DMS53 treated with DMSO at 0.1 percent for 48 hours (cell line): Measurements from ENCODE around the gene PTPRH.
A peak's percentile ranks its signal among the peaks of the same experiment; 100 is the strongest.
"Not testable (repeated sequence)": the region's sequence is repeated elsewhere in the genome, so short reads cannot be mapped to it uniquely, and the experiment has no call there.

ENCODE experiments used
- DNase-seq: peaks from one replicate; lab custom pipeline; 2025; ENCODE audit not compliant: unreplicated experiment; lab: John Stamatoyannopoulos, UW

The PTPRH gene

DNA sequence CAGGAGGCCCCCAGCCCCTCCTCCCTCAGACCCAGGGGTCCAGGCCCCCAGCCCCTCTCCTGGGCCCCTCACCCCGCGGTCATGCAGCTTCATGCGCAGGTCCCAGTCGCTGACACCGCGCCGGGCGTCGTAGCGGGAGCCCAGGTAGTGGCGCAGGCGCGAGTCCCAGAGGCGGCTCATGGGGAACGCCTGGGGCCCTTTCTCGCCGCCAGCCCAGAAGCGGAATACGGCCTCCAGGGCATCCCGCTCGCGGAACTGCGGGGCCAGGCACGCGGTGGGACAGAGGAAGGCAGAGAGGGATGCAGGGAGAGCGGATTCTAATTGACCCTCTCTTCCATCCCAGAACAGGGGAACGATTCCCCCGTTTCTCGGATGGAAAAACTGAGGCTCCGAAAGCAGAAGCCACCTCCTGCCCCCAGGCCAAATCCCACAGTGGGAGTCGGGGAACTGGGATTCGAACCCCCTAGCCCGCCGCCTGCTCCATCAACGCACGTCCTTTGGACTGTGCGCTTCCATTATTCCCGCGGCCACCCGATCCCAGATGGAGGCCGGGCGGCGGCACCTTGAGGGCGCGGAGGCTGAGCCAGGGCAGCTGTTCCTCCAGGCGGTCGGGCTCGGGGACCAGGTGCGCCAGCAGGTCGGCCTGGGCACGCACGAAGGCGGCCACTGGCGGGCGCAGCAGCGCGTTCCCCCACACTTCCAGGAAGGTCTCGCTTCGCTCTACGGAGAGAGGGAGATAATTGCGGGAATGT is 47.6 kb downstream of the PTPRH start:
- DNase-seq = no peak

DNA sequence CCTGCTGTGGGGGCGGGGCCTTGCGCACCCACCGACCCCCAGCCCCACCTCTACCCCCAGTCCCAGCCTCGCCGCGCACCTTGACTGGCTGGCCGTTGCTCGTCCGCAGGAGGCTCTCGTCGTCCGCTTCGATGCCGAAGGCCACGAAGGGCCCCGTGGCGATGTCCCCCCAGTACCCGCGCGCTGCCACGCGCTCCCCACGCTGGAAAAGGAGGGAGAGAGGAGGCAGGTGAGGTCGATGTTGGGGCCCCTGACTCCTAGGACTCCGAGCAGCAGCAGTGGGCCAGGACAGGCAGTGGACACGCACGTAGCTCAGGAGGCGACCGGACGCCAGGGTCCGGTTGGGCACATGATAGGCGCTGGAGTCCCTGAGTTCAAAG is 48.3 kb downstream of the PTPRH start:
- no peak for DNase-seq

DNA sequence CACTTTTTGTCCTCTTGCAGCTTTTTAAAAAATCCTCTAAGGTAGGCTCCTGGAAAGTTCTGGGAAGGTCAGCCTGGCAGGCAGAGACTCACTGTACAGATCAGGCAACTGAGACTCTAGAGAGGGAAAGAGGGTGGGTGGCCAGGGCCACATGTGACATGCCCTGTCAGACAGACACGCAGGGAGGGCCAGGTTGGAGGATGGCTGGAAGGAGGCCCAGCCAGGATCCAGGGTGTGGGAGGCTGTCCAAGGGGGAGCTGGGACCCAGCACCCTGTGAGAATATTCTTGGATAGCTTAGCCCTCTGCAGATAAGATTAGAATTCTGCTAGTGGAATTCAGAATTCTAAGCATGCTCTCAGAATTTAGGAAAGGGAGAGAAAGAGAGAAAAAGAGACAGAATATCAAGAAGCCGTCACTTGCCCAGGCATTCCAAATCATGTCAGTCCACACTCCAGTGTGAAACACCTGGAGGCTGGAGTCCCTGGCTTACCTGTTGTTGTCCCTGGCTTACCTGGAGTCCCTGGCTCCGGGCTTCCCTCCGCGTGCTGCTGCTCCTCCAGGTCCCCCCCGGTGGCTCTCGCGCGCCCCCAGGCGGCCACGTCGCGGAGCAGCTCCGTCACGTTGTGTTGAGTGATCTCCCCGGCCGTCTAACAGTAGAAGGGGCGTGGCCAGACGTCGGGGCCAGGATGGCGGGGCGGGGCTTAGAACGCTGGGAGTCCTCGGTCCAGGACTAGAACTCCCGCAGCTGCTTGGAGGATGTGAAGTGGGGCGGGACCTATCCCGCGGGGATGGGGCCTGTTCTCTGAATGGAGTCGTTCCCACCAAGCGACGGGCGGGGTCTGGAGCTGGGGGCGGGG is 48.9 kb downstream of the PTPRH start:
- DNase-seq = peak; percentile 91

DNA sequence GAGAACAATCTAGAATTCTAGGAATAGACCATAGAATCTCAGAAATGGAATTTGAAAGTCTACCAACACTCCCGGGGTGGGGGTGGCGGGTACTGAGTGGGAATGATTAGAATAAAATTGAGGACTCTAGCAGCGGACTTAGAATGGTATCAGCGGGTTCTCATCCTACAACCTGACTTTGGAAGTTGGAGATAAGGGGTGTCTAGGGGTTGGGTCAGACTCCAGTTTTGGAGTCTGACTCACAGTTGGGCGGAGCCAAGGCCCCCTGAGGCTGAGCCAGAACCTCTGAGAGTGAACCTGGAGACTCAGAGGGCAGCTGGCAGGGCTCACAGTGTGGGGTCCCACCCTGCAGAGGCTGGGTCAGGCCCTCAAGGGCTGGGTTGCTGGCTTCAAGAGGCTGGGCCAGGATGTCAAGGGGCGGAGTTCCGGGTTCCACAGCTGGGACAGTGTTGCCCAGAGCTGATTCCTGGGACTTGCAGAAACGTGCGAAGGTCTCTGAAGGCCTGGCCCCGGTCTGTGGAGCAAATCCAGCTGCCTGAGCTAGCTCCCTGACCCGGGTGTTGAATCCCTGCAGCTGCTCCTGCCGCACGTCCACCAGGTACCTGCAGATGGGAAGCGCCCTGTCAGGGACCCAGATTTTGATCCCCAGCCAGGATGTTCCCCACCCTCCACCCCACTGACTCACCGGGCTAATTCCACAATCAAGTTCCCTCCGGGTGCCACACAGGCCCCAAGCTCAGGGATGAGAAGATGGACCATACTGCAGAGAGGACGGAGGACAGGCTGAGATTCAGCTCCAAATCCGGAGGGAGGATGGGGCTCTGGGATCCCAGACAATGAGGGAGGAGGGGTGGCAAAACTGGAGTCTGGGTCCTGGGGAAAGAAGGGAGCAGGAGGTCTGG is 50.2 kb downstream of the PTPRH start:
- DNase-seq = no peak

DNA sequence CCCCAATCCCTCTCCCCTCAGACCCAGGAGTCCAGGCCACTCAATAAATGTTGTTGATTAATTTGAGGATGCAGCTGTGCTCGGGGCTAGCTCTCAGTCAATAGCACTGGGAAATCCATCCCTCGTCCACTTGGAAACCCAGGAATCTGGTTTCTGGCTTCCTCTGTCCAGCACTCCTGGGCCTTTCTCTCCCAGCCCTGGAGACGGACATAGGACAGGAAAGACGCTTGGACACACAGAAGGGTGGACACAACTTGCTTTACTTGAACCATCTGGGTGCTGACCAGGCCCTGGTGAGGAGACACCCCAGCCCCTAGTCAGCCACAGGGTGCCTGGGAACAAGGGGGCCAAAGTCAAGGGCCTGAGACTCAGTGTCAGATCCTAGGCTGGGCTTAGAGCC is 50.9 kb downstream of the PTPRH start:
- DNase-seq = no peak

DNA sequence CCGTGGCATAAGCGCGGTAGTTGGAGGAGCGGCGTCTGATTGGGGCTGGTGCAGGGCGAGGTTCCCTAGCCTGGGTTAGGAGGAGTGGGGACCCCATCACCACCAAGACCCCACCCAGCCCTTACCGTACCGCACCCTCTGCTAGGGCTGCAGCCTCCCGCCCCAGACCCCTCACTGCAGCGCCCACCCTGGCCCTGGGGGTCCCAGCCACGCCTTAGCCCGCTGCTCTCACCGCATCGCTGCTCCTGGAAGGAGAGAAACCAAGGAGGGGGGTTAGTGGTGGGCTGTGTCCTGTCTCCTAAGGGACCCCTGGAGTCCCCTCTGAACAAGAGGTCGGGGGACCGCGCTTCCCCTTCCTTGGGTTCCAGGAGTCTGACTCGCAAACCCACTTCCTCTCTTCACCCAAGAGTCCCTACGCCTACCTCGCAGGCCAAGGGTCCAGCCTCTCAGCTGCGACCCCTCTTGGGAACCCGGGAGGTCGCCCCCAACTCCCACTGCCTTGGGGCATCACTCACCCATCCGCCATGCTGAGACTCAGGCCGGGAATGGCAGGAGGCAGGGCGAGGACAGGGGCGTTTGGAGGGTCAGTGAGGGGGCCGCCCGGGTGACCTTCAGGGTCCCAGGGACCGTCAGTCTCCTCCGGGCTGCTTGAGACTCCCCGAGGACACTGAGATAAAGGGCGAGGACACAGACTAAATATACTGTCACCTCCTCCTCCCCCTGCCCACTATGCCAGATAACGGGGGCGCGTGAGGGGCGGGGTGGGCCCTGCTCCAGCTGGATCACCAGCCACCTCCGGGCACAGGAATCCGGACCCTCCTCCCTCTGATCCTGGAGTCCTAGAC is 52.0 kb downstream of the PTPRH start, which contains the start of gene TNNI3:
Gene TNNI3, minus strand, starts transcription at position 669 of the 845 bp plus-strand sequence. Its CDS starts 143 bp downstream, at position 526.
- no peak for DNase-seq

DNA sequence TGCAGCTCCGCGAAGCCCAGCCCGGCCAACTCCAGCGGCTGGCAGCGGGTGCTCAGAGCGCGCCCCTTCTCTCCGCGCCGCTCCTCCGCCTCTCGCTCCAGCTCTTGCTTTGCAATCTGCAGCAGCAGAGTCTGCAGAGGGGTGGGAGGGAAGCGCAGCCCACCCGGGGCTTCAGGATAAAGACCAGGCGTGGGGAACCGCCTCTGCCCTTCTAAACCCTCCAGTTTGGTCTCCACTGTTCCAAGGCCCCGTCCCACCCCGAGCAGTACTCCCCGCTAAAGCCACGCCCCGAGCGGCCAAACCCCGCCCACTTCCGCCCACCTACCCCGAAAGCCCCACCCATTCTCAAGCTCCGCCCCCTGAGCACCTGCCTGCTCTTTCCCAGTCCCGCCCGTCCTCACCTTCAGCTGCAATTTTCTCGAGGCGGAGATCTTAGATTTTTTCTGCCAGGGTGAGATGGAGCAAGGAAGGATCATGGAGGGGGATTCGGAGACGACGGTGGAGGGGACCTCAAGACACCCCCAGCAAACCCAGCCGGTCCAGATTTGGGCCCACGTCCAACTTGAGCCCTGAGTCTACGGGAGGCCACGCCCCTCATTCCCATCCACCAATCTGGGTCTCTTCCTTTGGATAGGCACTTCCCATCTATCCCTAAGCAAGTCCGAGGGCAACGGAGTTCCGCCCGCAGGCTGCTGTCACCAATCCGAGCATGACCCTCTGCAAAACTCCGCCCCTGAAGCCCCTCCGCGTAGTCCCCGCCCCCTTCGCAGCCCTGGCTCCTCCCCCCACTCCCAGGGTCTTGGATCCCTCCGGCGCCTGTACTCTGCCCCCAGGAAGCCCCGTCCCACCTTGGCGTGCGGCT is 52.9 kb downstream of the PTPRH start:
- DNase-seq = no peak

DNA sequence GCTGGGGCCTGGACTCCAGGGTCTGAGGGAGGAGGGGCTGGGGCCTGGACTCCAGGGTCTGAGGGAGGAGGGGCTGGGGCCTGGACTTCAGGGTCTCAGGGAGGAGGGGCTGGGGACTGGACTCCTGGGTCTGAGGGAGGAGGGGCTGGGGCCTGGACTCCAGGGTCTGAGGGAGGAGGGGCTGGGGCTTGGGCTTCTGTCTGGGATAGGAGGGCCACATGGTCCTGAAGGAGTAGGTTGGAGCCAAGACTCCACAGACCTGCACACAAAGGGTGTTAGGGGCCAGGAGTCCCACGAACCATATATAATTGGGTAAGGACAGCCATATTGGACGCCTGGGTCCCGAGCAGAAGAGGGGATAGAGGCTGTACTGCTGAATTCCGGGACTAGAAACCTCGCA is 53.5 kb downstream of the PTPRH start:
- DNase-seq = not testable (repeated sequence)

DNA sequence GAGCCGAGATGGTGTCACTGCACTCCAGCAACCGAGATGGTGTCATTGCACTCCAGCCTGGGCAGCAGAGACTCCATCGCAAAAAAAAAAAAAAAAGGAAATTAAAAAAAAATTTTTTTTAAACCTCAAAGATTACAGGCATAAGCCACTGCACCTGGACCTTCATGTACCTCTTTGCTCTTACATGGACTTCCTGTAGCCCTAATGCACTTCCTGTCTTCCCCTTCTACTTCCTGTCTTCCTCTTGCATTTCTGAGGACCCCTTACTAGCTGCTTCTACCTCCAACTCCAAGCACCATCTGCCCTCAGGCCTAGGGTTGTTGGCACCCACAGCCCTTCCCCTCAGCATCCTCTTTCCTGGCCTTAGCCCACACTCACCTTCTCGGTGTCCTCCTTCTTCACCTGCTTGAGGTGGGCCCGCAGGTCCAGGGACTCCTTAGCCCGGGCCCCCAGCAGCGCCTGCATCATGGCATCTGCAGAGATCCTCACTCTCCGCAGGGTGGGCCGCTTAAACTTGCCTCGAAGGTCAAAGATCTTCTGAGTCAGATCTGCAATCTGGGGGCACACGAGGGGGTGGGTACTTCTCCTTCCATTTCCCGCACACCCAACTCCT is 55.5 kb downstream of the PTPRH start:
- DNase-seq = no peak

DNA sequence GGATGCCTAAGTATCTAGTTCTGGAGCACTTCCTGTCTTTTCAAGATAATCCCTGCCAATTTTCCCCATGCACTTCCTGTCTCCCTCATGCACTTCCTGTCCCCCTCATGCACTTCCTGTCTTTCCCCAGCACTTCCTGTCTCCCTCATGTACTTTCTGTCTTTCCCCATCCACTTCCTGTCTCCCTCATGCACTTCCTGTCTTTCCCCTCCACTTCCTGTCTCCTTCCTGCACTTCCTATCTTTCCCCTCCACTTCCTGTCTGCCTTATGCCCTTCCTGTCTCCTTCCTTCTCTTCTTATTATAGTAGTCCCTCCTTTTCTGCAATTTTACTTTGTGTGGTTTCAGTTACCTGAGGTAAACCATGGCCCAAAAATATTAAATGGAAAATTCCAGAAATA is 57.3 kb downstream of the PTPRH start:
- DNase-seq = no peak

DNA sequence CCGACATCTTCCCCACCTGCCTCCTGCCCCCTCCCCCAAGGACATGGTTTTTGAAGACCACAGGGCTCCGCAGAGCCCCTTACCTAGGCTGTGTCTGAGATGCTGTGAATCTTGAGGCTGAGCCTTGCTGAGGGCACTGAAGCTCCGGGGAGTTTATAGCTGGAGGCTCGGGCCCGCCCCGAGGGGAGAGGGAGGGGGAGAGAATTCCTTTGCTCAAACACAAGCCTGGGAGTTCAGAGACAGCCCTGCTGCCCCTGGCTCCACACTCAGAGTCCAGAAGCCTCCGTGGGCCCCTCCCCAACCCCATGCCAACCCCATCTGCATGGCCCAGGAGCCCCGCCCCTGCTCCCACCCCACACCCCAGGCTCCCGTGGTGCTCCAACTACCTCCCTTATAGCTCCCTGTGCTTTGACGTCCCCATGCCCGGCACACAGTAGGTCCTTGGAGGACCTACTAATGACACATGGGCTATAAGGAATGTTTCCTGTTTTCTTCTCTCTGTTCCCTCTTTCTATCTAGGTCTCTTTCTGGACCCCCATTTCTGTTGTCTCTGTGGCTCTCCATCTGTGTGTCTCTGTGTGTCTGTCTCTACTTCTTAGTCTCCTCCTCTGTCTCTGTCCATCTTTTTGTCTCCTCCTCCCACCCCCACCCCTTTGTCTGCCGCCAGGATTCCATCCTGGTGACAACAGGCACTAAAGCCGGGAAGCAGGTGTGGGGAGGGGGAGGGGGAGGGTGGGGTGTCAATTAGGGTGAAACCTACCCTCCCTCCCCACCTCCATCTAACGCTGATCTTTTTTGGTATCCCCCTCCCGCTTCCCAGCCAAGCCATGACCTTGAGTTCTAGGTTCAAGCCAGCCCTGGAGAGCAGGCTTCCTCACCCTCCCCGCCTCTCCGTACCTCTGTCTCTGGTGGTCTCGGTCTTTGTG is 60.0 kb downstream of the PTPRH start, which contains the start of gene TNNT1:
Gene TNNT1, minus strand, starts transcription at position 129 of the 926 bp plus-strand sequence. CDS start 2,049 bp downstream, outside the sequence.
- DNase-seq = no peak

DNA sequence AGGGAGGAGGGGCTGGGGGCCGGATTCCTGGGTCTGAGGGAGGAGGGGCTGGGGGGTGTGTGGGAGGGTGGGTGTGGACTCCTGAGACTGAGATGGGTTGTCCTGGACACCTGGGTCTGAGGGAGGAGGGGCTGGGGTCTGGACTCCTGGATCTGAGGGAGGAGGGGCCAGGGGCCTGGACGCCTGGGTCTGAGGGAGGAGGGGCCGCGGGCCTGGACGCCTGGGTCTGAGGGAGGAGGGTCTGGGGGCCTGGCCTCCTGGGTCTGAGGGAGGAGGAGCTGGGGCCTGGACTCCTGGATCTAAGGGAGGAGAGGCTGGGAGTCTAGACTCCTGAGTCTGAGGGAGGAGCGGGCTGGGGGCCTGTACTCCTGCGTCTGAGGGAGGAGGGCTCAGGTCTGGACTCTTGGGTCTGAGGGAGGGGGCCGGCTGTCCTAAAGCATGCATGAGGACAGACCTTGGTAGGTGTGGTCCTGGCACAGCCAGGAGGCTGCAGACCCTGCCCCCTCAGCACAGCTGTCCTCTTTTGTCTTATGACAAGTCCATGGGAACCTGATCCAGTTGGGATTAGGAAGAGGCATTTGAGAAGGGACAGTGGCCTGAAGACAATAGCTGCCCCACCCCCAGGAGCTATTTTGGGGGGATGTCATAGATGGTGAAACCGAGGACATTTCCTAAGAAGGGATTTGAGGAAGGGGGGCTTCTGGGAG is 61.6 kb downstream of the PTPRH start:
- no peak for DNase-seq

DNA sequence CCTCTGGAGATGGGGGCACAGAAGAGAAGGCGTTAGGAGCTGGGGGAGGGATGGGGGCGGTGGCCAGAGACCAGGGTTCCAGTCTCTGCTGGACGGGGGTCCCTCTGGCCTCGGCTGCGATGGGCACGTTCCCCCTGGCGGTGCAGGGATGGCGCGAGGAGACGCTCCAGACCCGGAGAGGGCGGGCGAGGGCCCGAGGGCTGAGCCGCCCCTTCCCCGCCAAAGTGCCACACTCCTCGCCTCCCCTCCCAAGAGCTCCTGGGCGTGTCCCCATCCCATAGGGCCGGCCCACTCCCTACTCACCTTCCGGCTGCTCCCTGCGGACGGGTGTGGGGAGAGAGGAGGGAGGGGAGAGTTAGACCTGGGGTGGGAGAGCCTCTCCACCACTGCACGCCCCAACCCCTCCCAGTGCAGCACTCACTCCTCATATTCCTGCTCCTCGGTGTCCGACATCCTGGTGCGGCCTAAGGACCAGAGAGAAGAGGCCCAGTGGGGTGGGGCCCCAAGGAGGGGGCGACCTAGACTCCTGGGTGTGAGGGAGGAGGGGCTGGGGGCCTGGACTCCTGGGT is 62.5 kb downstream of the PTPRH start:
- DNase-seq = no peak

DNA sequence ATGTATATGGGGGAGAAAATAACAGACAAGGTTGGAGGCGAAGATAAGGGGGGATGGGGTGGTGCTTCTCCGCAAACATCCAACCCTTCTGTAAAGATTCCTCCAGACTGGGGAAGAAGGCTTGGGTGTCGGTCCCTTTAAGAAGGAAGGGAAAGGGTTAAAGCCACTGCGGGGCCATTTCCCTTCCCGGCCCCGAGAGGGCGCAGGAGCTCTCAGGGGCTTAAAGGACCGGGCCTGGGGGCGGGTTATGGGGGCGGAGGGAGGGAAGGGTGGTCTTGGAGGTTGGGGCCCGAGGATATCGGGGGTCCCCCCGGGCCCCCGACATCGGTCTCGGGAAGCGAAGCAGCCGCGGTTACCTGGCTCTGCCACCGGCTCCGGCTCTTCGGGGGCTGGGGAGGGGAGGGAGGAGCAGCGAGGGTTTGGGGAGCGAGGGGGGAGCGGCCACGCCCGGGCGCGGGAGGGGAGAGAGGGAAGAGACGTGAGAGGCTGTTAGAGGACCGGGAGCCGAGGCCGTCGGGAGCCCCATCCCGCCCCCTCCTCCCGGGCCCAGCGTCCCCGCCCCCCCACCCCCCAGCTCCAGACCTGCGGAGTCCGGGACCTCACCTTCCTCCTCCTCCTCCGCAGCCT is 63.1 kb downstream of the PTPRH start:
- DNase-seq = peak; percentile 28

DNA sequence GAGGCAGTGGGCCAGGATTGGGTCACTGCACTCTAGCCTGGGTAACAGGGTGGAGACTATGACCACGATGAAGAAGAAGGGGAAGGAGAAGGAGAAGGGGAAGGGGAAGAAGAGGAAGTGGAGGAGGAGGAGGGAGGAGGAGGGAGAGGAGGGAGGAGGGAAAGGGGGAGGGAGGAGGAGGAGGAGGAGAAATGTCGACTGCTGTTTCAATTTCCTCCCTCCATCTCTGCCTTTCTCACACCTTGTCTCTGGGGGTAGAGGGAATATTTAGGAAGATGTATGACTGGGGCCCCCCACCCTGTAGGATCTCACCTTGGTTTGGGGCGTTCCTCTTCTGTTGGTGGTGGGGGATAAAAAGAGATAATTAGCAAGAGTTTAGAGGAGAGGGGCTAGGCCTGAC is 64.1 kb downstream of the PTPRH start:
- DNase-seq = no peak

DNA sequence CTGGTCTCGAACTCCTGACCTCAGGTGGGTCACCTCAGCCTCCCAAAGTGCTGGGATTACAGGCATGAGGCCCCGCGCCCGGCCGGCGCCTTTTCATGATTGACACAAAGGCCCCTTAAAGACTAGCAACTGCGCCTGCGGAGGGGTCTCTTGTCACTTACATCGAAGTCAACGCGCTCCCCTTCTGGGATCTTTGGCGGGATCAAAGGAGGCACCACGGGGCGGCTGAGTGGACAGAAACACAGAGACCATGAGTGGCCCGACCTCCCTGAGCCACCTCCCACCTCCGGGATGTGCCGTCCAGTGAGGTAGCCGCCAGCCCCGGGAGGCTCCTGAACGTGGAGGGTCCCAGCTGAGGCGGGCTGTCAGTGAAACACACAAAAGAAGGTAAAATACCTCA is 67.6 kb downstream of the PTPRH start:
- DNase-seq = no peak
